Measurements from ENCODE around the gene BCAM.
A peak's percentile ranks its signal among the peaks of the same experiment; 100 is the strongest.
"Not testable (repeated sequence)": the region's sequence is repeated elsewhere in the genome, so short reads cannot be mapped to it uniquely, and the experiment has no call there.

Gene BCAM

GRCh38 chr19:44808463-44809371, at the start of gene BCAM:
Gene BCAM, plus strand, starts transcription at chr19:44809103. Its CDS starts 22 bp downstream, at chr19:44809125.
- no peak for DNase-seq

- no peak for DNase-seq
Observed at GRCh38 chr19:44762038-44762437, 46.9 kb upstream of the BCAM start.

GRCh38 chr19:44765033-44765948, 43.6 kb upstream of the BCAM start:
- no peak for DNase-seq

GRCh38 chr19:44765949-44766335, 43.0 kb upstream of the BCAM start:
- no peak for DNase-seq

- no peak for DNase-seq
Observed at GRCh38 chr19:44767295-44768180, 41.4 kb upstream of the BCAM start.

- DNase-seq, result peak; percentile 96
Observed at GRCh38 chr19:44770550-44771257, 38.2 kb upstream of the BCAM start.

- not testable (repeated sequence) for DNase-seq
Observed at GRCh38 chr19:44772144-44772543, 36.8 kb upstream of the BCAM start.

GRCh38 chr19:44772959-44773358, 35.9 kb upstream of the BCAM start:
- DNase-seq, result no peak

GRCh38 chr19:44775676-44776240, 33.1 kb upstream of the BCAM start:
- DNase-seq, result no peak

- DNase-seq, result no peak
Observed at GRCh38 chr19:44776402-44777096, 32.4 kb upstream of the BCAM start.

- DNase-seq, result no peak
Observed at GRCh38 chr19:44777715-44778347, 31.1 kb upstream of the BCAM start, which contains the start of gene CBLC. Gene CBLC, plus strand, starts transcription at chr19:44777890. Its CDS starts 42 bp downstream, at chr19:44777932.

- no peak for DNase-seq
Observed at GRCh38 chr19:44779150-44779549, 29.8 kb upstream of the BCAM start.

- not testable (repeated sequence) for DNase-seq
Observed at GRCh38 chr19:44781694-44782093, 27.2 kb upstream of the BCAM start.

- DNase-seq, result no peak
Observed at GRCh38 chr19:44782729-44783128, 26.2 kb upstream of the BCAM start.

GRCh38 chr19:44783545-44783944, 25.4 kb upstream of the BCAM start:
- DNase-seq, result no peak

GRCh38 chr19:44785271-44785670, 23.6 kb upstream of the BCAM start:
- no peak for DNase-seq

GRCh38 chr19:44785993-44786392, 22.9 kb upstream of the BCAM start:
- no peak for DNase-seq

GRCh38 chr19:44788971-44789370, 19.9 kb upstream of the BCAM start:
- DNase-seq, result no peak

GRCh38 chr19:44789943-44790483, 18.9 kb upstream of the BCAM start:
- no peak for DNase-seq

GRCh38 chr19:44792281-44792680, 16.6 kb upstream of the BCAM start:
- DNase-seq, result no peak
